GM18873 (cell line): ENCODE measurements around the gene KRTAP5-6.

Experiments
- ATAC-seq: cut with Tn5 transposase; IDR thresholded peaks from one replicate; pipeline ENCODE4 v1.9.1; 2021; ENCODE audit warnings: mild to moderate bottlenecking, moderate library complexity, moderate number of reproducible peaks; ENCODE audit not compliant: unreplicated experiment, low FRiP score

KRTAP5-6 gene

GRCh38 chr11:1696608-1697570, at the start of gene KRTAP5-6:
KRTAP5-6 (plus strand) TSS chr11:1697195; CDS start chr11:1697246, 51 bp downstream.
- ATAC-seq: no peak

- no peak for ATAC-seq
These were observed 48.9 kb upstream of the KRTAP5-6 start for GRCh38 chr11:1647901-1648652.

GRCh38 chr11:1648653-1649420, 48.2 kb upstream of the KRTAP5-6 start:
- no peak for ATAC-seq

GRCh38 chr11:1650034-1650917, 46.7 kb upstream of the KRTAP5-6 start:
- no peak for ATAC-seq

GRCh38 chr11:1650918-1651262, 46.1 kb upstream of the KRTAP5-6 start:
- ATAC-seq: no peak

GRCh38 chr11:1651411-1651980, 45.5 kb upstream of the KRTAP5-6 start:
- ATAC-seq: no peak

GRCh38 chr11:1652026-1652425, 45.0 kb upstream of the KRTAP5-6 start:
- ATAC-seq: no peak

- no peak for ATAC-seq
These were observed 44.6 kb upstream of the KRTAP5-6 start for GRCh38 chr11:1652442-1652770.

GRCh38 chr11:1652771-1653540, 44.0 kb upstream of the KRTAP5-6 start:
- no peak for ATAC-seq

- no peak for ATAC-seq
These were observed 43.2 kb upstream of the KRTAP5-6 start for GRCh38 chr11:1653541-1654387.

- no peak for ATAC-seq
These were observed 42.4 kb upstream of the KRTAP5-6 start for GRCh38 chr11:1654388-1655167.

GRCh38 chr11:1655168-1656060, 41.6 kb upstream of the KRTAP5-6 start:
- no peak for ATAC-seq

GRCh38 chr11:1656061-1656441, 40.9 kb upstream of the KRTAP5-6 start:
- no peak for ATAC-seq

GRCh38 chr11:1656670-1657069, 40.3 kb upstream of the KRTAP5-6 start:
- no peak for ATAC-seq

GRCh38 chr11:1659506-1659905, 37.5 kb upstream of the KRTAP5-6 start:
- ATAC-seq: no peak
